ENCODE data around the gene AREG.

DNA sequence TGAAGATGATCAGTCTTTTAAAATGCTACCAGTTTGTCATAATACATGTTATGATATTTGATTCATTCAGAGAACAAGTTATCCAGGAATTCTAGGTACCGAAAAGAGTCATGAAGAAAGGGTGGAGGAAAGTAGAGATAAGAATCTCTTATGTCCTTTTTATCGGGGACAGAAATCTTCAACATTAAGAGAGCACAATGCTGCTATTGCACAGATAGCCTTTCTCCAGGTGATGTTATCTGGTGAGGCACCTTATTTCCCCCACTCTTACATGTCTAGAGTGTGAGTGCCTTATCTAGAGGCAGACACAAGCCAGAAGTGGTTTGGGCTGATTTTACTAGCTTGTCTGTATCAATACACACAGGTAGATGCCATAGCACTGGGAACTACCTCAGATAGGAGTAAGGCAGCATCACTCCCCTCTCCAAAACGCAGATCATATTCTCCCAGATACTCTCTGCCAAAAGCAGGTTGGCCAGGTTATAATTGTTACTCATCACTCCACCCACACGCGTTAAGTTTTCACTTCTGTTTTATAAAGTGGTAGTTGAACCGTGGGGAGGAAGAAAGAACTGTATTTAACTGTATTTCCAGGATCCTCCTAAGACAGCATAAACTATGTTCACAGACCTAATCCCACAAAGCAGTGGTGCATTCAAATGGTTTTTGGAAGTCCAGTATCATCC, 38.4 kb downstream of the AREG start:
- TF ChIP-seq POLR2AphosphoS5 (IDR thresholded peaks at IDR 0.05; ENCODE audit: low read depth) = no peak
- TF ChIP-seq, protein P1, sequence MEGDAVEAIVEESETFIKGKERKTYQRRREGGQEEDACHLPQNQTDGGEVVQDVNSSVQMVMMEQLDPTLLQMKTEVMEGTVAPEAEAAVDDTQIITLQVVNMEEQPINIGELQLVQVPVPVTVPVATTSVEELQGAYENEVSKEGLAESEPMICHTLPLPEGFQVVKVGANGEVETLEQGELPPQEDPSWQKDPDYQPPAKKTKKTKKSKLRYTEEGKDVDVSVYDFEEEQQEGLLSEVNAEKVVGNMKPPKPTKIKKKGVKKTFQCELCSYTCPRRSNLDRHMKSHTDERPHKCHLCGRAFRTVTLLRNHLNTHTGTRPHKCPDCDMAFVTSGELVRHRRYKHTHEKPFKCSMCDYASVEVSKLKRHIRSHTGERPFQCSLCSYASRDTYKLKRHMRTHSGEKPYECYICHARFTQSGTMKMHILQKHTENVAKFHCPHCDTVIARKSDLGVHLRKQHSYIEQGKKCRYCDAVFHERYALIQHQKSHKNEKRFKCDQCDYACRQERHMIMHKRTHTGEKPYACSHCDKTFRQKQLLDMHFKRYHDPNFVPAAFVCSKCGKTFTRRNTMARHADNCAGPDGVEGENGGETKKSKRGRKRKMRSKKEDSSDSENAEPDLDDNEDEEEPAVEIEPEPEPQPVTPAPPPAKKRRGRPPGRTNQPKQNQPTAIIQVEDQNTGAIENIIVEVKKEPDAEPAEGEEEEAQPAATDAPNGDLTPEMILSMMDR (conservative IDR thresholded peaks at IDR 0.05; ENCODE audit: low read depth in 2 of 2) = no peak
- TF ChIP-seq EZH2 (IDR thresholded peaks at IDR 0.05; ENCODE audit: low read depth, unreplicated experiment) = no peak
- TF ChIP-seq, protein P2, sequence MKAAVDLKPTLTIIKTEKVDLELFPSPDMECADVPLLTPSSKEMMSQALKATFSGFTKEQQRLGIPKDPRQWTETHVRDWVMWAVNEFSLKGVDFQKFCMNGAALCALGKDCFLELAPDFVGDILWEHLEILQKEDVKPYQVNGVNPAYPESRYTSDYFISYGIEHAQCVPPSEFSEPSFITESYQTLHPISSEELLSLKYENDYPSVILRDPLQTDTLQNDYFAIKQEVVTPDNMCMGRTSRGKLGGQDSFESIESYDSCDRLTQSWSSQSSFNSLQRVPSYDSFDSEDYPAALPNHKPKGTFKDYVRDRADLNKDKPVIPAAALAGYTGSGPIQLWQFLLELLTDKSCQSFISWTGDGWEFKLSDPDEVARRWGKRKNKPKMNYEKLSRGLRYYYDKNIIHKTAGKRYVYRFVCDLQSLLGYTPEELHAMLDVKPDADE (IDR thresholded peaks at IDR 0.05) = no peak
- TF ChIP-seq ZNF114 (CRISPR knock-in tag; IDR thresholded peaks at IDR 0.05) = no peak
